ENCODE data around the gene FCN2. TPM values are rescaled to one million over a fixed set of nuclear protein-coding genes. Genes with fewer than 3 reads are reported as not detected.

Gene FCN2
- total RNA-seq, 4 donors from 2014 or later: 1.9 TPM; not detected in 3

- no peak for TF ChIP-seq POLR2A (IDR thresholded peaks at IDR 0.05)
- no peak for TF ChIP-seq CTCF (IDR thresholded peaks at IDR 0.05)
- TF ChIP-seq EP300 (IDR thresholded peaks at IDR 0.05): no peak
- no peaks in the 10 kb centered on the region for H3K36me3 ChIP-seq
- no peak overlapping the region for H3K4me3 ChIP-seq
- DNase-seq (ENCODE audit: low spot score in 2 of 2): no peak
- peaks cover 0 to 49% of the 10 kb centered on the region in 2 donors for H3K27me3 ChIP-seq
- no peaks in the 10 kb centered on the region for H3K9me3 ChIP-seq
- WGBS, 2 donors: 79% methylated on average over 27 of the region's 27 CpGs
- H3K27ac ChIP-seq: no peak overlapping the region
- H3K4me1 ChIP-seq: no peaks in the 10 kb centered on the region
These were observed 55.2 kb downstream of the FCN2 start for GRCh38 chr9:134935701-134936345.

- 75 to 82% methylated on average over 13 of the region's 13 CpGs for WGBS, 2 donors
- no peaks in the 10 kb centered on the region for H3K9me3 ChIP-seq
- H3K27me3 ChIP-seq: peaks cover 0 to 53% of the 10 kb centered on the region in 2 donors
- H3K4me1 ChIP-seq: no peaks in the 10 kb centered on the region
- no peak overlapping the region for H3K4me3 ChIP-seq
- DNase-seq (ENCODE audit: low spot score in 2 of 2): no peak
- no peak overlapping the region for H3K27ac ChIP-seq
- no peaks in the 10 kb centered on the region for H3K36me3 ChIP-seq
- TF ChIP-seq EP300 (IDR thresholded peaks at IDR 0.05) (peak in 1 of 2 donors; percentile 19), POLR2A (IDR thresholded peaks at IDR 0.05) (no peak)
These were observed 55.9 kb downstream of the FCN2 start for GRCh38 chr9:134936346-134937163.

Small RNA genes within 50 kb of the gene (small RNA-seq; reads per million reads assigned to genes)
- gene AL603650.1: not detected
- gene MIR3689A: not detected
- gene MIR3689B: not detected
- not detected for gene MIR3689C
- not detected for gene MIR3689D1
- not detected for gene MIR3689D2
- not detected for gene MIR3689E
- not detected for gene MIR3689F

Other genes with a start within 250 kb of the FCN2 start
- gene COL5A1, start 239.0 kb upstream of the FCN2 start, total RNA-seq: 10 to 100 TPM; 51.9 to 78.3 (median 62.4) TPM
- gene FCN1, start 37.1 kb downstream of the FCN2 start, total RNA-seq: 1 to 10 TPM in 2 of 4 donors, under 1 TPM in 2; under 0.01 to 2.9 (median 0.96) TPM
- 10 to 100 TPM; 30.3 to 63.8 (median 38.3) TPM for gene OLFM1, start 206.9 kb downstream of the FCN2 start, total RNA-seq